K562 (cell line): ENCODE measurements around the gene TIGAR. TPM values are rescaled to one million over a fixed set of nuclear protein-coding genes. Genes with fewer than 3 reads are reported as not detected.

Experiments
- BMI1 ChIP-seq: fragments of 150-350 bp; IDR thresholded peaks from 2 replicates; pipeline ENCODE4 v1.6.1; 2014; ENCODE audit warnings: low read length
- ETV6 ChIP-seq, 3 experiments: fragments of 150-350 bp in 1 of 3; sonication (generic) in 1 of 3; formaldehyde crosslinking in 1 of 3; IDR thresholded peaks; 2 replicates each; pipeline versions ENCODE4 v1.6.1 to v1.8.0; 2014 to 2022; ENCODE audit warnings: borderline replicate concordance in 2 of 3, low read depth in 2 of 3, antibody characterized with exemption in 1 of 3, low read length in 1 of 3, mild to moderate bottlenecking in 1 of 3, missing genetic modification reagents in 1 of 3
- GTF3C2 ChIP-seq: IDR thresholded peaks from 3 replicates; pipeline ENCODE4 v1.6.1; 2011; ENCODE audit warnings: borderline replicate concordance, mild to moderate bottlenecking, moderate library complexity; ENCODE audit not compliant: insufficient read length; ENCODE audit errors: extremely low read depth
- HEY1 ChIP-seq: fragments of 250-450 bp; sonication (Bioruptor Pico); IDR thresholded peaks from 2 replicates; pipeline ENCODE4 v1.5.0; 2020; ENCODE audit warnings: mild to moderate bottlenecking, moderate library complexity, borderline replicate concordance
- HLTF ChIP-seq: fragments of 450-650 bp; IDR thresholded peaks from 2 replicates; pipeline ENCODE4 v1.6.1; 2016
- IFI16 ChIP-seq: fragments of 250-450 bp; sonication (Bioruptor Pico); IDR thresholded peaks from 2 replicates; pipeline ENCODE4 v2.1.2; 2022; ENCODE audit warnings: mild to moderate bottlenecking, inconsistent platforms
- MEF2A ChIP-seq: IDR thresholded peaks from 2 replicates; pipeline ENCODE4 v1.6.1; 2011; ENCODE audit warnings: low read depth, mild to moderate bottlenecking, low read length, moderate library complexity; ENCODE audit not compliant: control insufficient read depth
- NEUROD1 ChIP-seq: fragments of 150-350 bp; IDR thresholded peaks from 2 replicates; pipeline ENCODE4 v1.6.1; 2014; ENCODE audit warnings: borderline replicate concordance, low read length, low read depth; ENCODE audit not compliant: partially characterized antibody
- POLR3G ChIP-seq: IDR thresholded peaks from 2 replicates; pipeline ENCODE4 v1.6.1; 2011; ENCODE audit not compliant: insufficient read length, insufficient replicate concordance; ENCODE audit errors: extremely low read depth
- SAFB2 ChIP-seq: fragments of 200-400 bp; formaldehyde crosslinking; IDR thresholded peaks from 2 replicates; pipeline ENCODE4 v1.6.1; 2018; ENCODE audit warnings: borderline replicate concordance, low read length, low read depth, moderate library complexity; ENCODE audit not compliant: severe bottlenecking
- TFE3 ChIP-seq: fragments of 450-650 bp; formaldehyde crosslinking; IDR thresholded peaks from 2 replicates; pipeline ENCODE4 v1.4.0; 2020; ENCODE audit warnings: mild to moderate bottlenecking, mixed read lengths
- ZNF134 ChIP-seq: fragments of 250-450 bp; sonication (Bioruptor Pico); conservative IDR thresholded peaks from 2 replicates; pipeline ENCODE4 v1.4.0; 2020
- ZNF224 ChIP-seq: sonication (generic); formaldehyde crosslinking; IDR thresholded peaks from 2 replicates; pipeline ENCODE4 v1.8.0; 2022; ENCODE audit warnings: mild to moderate bottlenecking, missing genetic modification reagents
- ZNF23 ChIP-seq: fragments of 250-450 bp; sonication (Bioruptor Pico); IDR thresholded peaks from 2 replicates; pipeline ENCODE4 v1.4.0; 2020; ENCODE audit warnings: mild to moderate bottlenecking
- ZNF584 ChIP-seq: fragments of 200-800 bp; sonication (Bioruptor generic); IDR thresholded peaks from 2 replicates; pipeline ENCODE4 v1.6.1; 2016; ENCODE audit warnings: low read depth, mild to moderate bottlenecking, missing genetic modification characterization, missing compliant biosample characterization
- ZNF609 ChIP-seq: sonication (generic); formaldehyde crosslinking; IDR thresholded peaks from 2 replicates; pipeline ENCODE4 v1.8.1; 2023; ENCODE audit warnings: missing genetic modification reagents, mild to moderate bottlenecking, borderline replicate concordance
- ZNF830 ChIP-seq: fragments of 250-450 bp; sonication (Bioruptor Pico); IDR thresholded peaks from 2 replicates; pipeline ENCODE4 v1.5.0; 2021; ENCODE audit warnings: mild to moderate bottlenecking
- polyA plus RNA-seq, 8 experiments: library from polyadenylated mRNA; depleted of rRNA in 4 of 8; stranded (reverse) in 5 of 8; unstranded in 3 of 8; fragments of >200 nt; fragmentation: Nextera tagmentation in 2 of 8; fragmentation: Illumina TruSeq in 1 of 8; extraction: Ambion mirVana in 2 of 8; extraction: Trizol in 1 of 8; gene quantifications; 2 replicates each; pipeline versions ENCODE4 v1.2.1 to v1.2.3, GENCODE V29; 2011 to 2014; ENCODE audit warnings: inconsistent platforms in 1 of 8, missing spikeins in 1 of 8
- total RNA-seq, 7 experiments: library from RNA; depleted of rRNA in 6 of 7; stranded (reverse); fragments of >200 nt in 6 of 7; fragmentation: Illumina TruSeq in 2 of 7; extraction: Trizol in 2 of 7; gene quantifications; 2 replicates each; pipeline versions ENCODE4 v1.2.1 to v1.2.3, GENCODE V29; 2011 to 2021; ENCODE audit warnings: low replicate concordance in 1 of 7

TIGAR gene
- total and polyA plus RNA-seq, 9 of the 15 experiments (the other 6 are each of a cell fraction or from before 2014, with no cell fraction given) = 0.11 to 1.0 (median 0.53) TPM; not detected in 2

DNA sequence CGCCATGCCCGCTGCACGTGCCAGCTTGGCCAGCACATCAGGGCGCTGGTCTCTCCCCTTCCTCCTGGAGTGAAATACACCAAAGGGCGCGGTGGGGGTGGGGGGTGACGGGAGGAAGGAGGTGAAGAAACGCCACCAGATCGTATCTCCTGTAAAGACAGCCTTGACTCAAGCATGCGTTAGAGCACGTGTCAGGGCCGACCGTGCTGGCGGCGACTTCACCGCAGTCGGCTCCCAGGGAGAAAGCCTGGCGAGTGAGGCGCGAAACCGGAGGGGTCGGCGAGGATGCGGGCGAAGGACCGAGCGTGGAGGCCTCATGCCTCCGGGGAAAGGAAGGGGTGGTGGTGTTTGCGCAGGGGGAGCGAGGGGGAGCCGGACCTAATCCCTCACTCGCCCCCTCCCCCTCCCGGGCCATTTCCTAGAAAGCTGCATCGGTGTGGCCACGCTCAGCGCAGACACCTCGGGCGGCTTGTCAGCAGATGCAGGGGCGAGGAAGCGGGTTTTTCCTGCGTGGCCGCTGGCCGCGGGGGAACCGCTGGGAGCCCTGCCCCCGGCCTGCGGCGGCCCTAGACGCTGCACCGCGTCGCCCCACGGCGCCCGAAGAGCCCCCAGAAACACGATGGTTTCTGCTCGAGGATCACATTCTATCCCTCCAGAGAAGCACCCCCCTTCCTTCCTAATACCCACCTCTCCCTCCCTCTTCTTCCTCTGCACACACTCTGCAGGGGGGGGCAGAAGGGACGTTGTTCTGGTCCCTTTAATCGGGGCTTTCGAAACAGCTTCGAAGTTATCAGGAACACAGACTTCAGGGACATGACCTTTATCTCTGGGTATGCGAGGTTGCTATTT, 48.4 kb upstream of the TIGAR start (continued):
- no peak for TF ChIP-seq ZNF830
- no peak for TF ChIP-seq BMI1
- no peak for TF ChIP-seq SAFB2
- no peak for TF ChIP-seq ETV6 (IDR thresholded peaks at IDR 0.05; ENCODE audit: borderline replicate concordance in 1 of 2, low read depth in 2 of 2, low read length in 1 of 2)
- TF ChIP-seq ETV6 (CRISPR knock-in tag; IDR thresholded peaks at IDR 0.05; ENCODE audit: borderline replicate concordance) = no peak
- no peak for TF ChIP-seq IFI16 (CRISPR knock-in tag)
- no peak for TF ChIP-seq ZNF224 (CRISPR knock-in tag)
- TF ChIP-seq ZNF609 (CRISPR knock-in tag) = no peak
- no peak for TF ChIP-seq NEUROD1
- TF ChIP-seq GTF3C2 = no peak
- TF ChIP-seq MEF2A = no peak
- TF ChIP-seq TFE3 = no peak
- TF ChIP-seq POLR3G = no peak
- TF ChIP-seq HLTF = no peak
- no peak for TF ChIP-seq ZNF23
- TF ChIP-seq ZNF134 = no peak
- no peak for TF ChIP-seq HEY1 (CRISPR knock-in tag)
- TF ChIP-seq ZNF584 = 0 out of 2 replicates have a peak, but pooled peaks have one; percentile 61
